Parathyroid adenoma (tissue), 2 donors: ENCODE results near the gene PCGF2.

ENCODE experiments used
- H2AFZ ChIP-seq: fragments of 300-600 bp; sonication (generic); one replicate; pipeline ENCODE4 v1.7.0; 2017; ENCODE audit warnings: antibody characterized with exemption, mild to moderate bottlenecking
- H3K27ac ChIP-seq: fragments of 300-600 bp; sonication (generic); one replicate; pipeline ENCODE4 v1.7.0; 2017
- H3K27me3 ChIP-seq: fragments of 300-600 bp; sonication (generic); one replicate; pipeline ENCODE4 v1.7.0; 2017; ENCODE audit warnings: low read length; ENCODE audit not compliant: control insufficient read depth, insufficient read depth
- H3K36me3 ChIP-seq: fragments of 300-600 bp; sonication (generic); one replicate; pipeline ENCODE4 v1.7.0; 2017; ENCODE audit warnings: low read length; ENCODE audit not compliant: control insufficient read depth, insufficient read depth
- H3K4me1 ChIP-seq: fragments of 300-600 bp; sonication (generic); one replicate; pipeline ENCODE4 v1.7.0; 2017; ENCODE audit warnings: control low read depth
- H3K4me2 ChIP-seq: fragments of 300-600 bp; sonication (generic); one replicate; pipeline ENCODE4 v1.7.0; 2017; ENCODE audit warnings: low read length
- H3K4me3 ChIP-seq: fragments of 300-600 bp; sonication (generic); one replicate; pipeline ENCODE4 v1.7.0; 2017; ENCODE audit warnings: low read depth, low read length
- H3K79me2 ChIP-seq: fragments of 300-600 bp; sonication (generic); one replicate; pipeline ENCODE4 v1.7.0; 2017; ENCODE audit warnings: control low read depth
- H3K9ac ChIP-seq: fragments of 300-600 bp; sonication (generic); one replicate; pipeline ENCODE4 v1.7.0; 2017; ENCODE audit warnings: mild to moderate bottlenecking
- H3K9me3 ChIP-seq: fragments of 300-600 bp; sonication (generic); one replicate; pipeline ENCODE4 v1.7.0; 2017; ENCODE audit warnings: low read length; ENCODE audit not compliant: control insufficient read depth
- TF ChIP-seq, protein P1 (sequence below): fragments of 300-600 bp; sonication (generic); IDR thresholded peaks from one replicate; pipeline ENCODE4 v1.7.0; 2017; ENCODE audit warnings: antibody characterized with exemption, mild to moderate bottlenecking
- donor health status: primary hyperparathyroidism.

PCGF2 gene

GRCh38 chr17:38697061-38697820 is 50.9 kb downstream of the PCGF2 start:
- peaks cover 29% of the 10 kb centered on the region for H3K4me1 ChIP-seq

GRCh38 chr17:38693700-38694329 is 54.3 kb downstream of the PCGF2 start:
- no peak overlapping the region for H3K4me2 ChIP-seq
- TF ChIP-seq, protein P1, sequence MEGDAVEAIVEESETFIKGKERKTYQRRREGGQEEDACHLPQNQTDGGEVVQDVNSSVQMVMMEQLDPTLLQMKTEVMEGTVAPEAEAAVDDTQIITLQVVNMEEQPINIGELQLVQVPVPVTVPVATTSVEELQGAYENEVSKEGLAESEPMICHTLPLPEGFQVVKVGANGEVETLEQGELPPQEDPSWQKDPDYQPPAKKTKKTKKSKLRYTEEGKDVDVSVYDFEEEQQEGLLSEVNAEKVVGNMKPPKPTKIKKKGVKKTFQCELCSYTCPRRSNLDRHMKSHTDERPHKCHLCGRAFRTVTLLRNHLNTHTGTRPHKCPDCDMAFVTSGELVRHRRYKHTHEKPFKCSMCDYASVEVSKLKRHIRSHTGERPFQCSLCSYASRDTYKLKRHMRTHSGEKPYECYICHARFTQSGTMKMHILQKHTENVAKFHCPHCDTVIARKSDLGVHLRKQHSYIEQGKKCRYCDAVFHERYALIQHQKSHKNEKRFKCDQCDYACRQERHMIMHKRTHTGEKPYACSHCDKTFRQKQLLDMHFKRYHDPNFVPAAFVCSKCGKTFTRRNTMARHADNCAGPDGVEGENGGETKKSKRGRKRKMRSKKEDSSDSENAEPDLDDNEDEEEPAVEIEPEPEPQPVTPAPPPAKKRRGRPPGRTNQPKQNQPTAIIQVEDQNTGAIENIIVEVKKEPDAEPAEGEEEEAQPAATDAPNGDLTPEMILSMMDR = no peak
- H3K79me2 ChIP-seq = no peaks in the 10 kb centered on the region
- no peak overlapping the region for H3K4me3 ChIP-seq
- H3K9me3 ChIP-seq = no peaks in the 10 kb centered on the region
- H3K4me1 ChIP-seq = peaks cover 26% of the 10 kb centered on the region
- no peaks in the 10 kb centered on the region for H3K27me3 ChIP-seq
- no peak overlapping the region for H3K9ac ChIP-seq
- peak overlapping the region; percentile 64 for H3K27ac ChIP-seq
- H3K36me3 ChIP-seq = no peaks in the 10 kb centered on the region
- peak overlapping the region; percentile 93 for H2AFZ ChIP-seq

More at GRCh38 chr17:38697061-38697820, 50.9 kb downstream of the PCGF2 start:
- peak overlapping the region; percentile 39 for H2AFZ ChIP-seq
- H3K9me3 ChIP-seq = no peaks in the 10 kb centered on the region
- no peaks in the 10 kb centered on the region for H3K79me2 ChIP-seq
- no peaks in the 10 kb centered on the region for H3K27me3 ChIP-seq
- peak overlapping the region; percentile 34 for H3K27ac ChIP-seq
- no peaks in the 10 kb centered on the region for H3K36me3 ChIP-seq
- peak overlapping the region; percentile 3 for H3K4me3 ChIP-seq
- H3K4me2 ChIP-seq = no peak overlapping the region
- TF ChIP-seq, protein P1 = no peak
- H3K9ac ChIP-seq = no peak overlapping the region

DNA sequence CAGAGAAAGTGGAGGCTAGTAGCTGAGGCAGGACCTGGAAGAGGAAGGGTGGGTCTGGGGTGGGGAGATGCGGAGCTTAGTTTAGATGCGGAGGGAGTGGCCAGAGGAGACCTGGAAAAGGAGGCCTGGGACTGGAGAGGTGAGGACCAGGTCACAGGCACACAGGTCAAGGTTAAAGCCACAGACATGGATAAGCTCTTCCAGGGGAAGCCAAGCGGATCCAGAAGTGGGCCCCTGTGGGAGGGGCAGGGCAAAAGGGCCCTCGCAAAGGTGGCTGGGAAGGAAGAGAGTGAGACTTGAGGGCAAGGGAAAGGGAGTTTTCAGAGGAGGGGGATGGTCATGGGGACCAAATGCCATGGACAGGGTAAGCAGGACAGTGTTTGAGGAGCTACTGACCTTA is 57.0 kb downstream of the PCGF2 start:
- Histone ChIP-seq H3K4me1 (peaks cover 18% of the 10 kb centered on the region), H3K36me3 (no peaks in the 10 kb centered on the region), H3K9me3 (no peaks in the 10 kb centered on the region), H2AFZ (peak overlapping the region; percentile 72), H3K27me3 (no peaks in the 10 kb centered on the region), H3K27ac (no peak overlapping the region), H3K4me3 (no peak overlapping the region), H3K4me2 (no peak overlapping the region), H3K79me2 (no peaks in the 10 kb centered on the region), H3K9ac (no peak overlapping the region)
- TF ChIP-seq, protein P1 = no peak

DNA sequence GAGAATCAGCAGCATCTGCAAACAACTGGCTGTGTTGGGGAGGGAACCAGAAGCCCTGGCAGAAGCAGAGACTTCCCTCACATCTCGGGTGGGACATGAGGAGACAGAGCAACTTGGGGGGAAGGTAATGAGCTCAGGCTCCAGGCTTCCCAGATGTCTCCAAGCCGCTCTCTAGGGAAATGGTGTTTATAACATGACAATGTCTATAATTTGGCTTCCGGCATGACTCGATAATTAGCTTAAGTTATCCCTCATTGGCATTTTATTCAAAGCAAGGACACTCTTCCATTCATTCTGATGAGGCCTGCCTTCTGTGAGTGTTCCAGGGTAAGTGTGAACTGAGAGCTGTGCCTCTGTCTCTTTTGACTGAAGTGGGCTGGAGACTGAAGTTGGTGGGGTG is 57.8 kb downstream of the PCGF2 start:
- no peak overlapping the region for H2AFZ ChIP-seq
- H3K4me2 ChIP-seq = no peak overlapping the region
- H3K79me2 ChIP-seq = no peaks in the 10 kb centered on the region
- no peak overlapping the region for H3K4me3 ChIP-seq
- no peak overlapping the region for H3K27ac ChIP-seq
- H3K27me3 ChIP-seq = no peaks in the 10 kb centered on the region
- no peaks in the 10 kb centered on the region for H3K36me3 ChIP-seq
- TF ChIP-seq, protein P1 = no peak
- H3K9ac ChIP-seq = no peak overlapping the region
- peaks cover 18% of the 10 kb centered on the region for H3K4me1 ChIP-seq
- H3K9me3 ChIP-seq = no peaks in the 10 kb centered on the region
